HG02852 (cell line): ENCODE measurements around the gene PM20D1.
"Not testable (repeated sequence)": the region's sequence is repeated elsewhere in the genome, so short reads cannot be mapped to it uniquely, and the experiment has no call there.

ENCODE experiments used
- ATAC-seq: cut with Tn5 transposase; IDR thresholded peaks from one replicate; pipeline ENCODE4 v1.9.1; 2021; ENCODE audit warnings: mild to moderate bottlenecking, moderate library complexity; ENCODE audit not compliant: unreplicated experiment

Gene PM20D1

DNA sequence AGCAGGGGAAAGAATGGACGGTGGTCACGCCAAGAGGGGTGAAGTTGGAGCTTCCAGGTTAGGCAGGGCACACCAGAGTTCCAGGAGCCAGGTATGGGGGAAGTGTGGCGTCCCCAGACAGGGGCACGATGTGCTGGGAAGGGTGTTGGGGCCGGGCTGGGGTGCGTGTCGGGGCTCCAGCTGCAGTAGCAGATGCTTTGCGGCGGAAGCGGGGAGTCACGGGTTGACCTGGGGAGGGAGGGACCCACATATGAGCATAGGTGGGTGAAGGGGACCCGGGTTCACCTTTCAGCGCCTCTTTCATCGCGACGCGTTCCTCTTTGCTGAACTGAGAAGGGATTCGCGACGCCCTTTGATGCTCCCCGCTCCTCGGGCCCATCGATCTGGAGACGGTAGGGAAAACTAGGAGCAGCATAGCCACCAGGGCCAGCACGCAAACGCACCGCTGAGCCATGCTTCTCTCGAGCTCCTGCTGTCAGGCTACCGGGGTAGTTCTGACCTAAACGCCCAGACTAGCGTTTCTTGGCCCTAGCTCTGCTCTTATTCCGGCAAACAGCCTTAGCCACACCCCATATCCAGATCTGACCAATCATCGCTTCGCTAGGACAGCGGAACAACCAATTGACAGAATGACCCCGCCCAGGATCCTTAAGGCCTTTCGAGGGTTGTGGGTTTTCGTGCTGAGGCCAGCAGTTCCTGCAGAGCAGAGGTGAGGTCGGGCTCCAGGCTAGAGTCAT is at the start of gene PM20D1:
Gene PM20D1 (minus strand): TSS at position 514 of the 737 bp plus-strand sequence. CDS start 60 bp downstream, at position 454.
- ATAC-seq, result peak; percentile 99

GRCh38 chr1:205896351-205896750 is 46.4 kb upstream of the PM20D1 start:
- no peak for ATAC-seq

- ATAC-seq, result not testable (repeated sequence)
These were observed 44.2 kb upstream of the PM20D1 start for GRCh38 chr1:205894119-205894518.

DNA sequence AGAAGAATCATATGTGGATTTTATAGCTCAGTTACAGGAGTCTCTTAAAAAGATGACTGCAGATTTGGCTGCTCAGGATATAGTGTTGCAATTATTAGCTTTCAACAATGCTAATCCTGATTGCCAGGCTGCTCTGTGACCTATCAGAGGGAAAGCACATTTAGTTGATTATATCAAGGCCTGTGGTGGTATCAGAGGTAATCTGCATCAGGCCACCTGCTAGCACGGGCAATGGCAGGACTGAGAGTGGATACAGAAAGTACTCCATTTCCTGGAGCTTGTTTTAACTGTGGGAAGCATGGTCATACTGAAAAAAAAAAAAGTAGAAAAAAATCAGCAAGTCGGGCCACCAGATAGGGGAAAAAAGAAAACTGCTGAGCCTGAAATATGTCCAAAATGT is 42.2 kb upstream of the PM20D1 start:
- ATAC-seq, result not testable (repeated sequence)

DNA sequence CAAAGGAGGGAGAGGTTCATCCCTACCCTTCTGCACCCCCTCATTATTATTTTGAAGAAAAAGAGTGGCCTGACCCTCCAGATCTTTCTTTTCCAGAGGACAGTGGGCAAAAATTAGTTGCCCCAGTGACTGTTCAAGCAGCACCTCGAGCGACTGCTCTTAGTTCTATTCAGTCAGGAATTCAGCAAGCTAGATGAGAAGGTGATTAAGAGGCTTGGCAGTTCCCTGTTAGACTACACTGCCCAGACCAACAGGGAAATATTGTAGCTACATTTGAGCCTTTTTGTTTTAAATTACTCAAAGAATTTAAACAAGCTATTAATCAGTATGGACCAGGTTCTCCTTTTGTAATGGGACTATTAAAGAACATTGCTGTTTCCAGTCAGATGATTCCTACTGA is 41.5 kb upstream of the PM20D1 start:
- ATAC-seq, result not testable (repeated sequence)

DNA sequence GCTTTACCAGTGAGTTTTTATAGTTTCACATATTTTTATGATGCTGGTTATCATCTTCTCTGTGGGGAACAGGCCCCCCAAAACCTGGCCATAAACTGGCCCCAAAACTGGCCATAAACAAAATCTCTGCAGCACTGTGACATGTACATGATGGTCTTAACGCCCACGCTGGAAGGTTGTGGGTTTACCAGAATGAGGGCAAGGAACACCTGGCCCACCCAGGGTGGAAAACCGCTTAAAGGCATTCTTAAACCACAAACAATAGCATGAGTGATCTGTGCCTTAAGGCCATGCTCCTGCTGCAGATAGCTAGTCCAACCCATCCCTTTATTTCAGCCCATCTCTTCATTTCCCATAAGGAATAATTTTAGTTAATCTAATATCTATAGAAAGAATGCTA is 40.7 kb upstream of the PM20D1 start:
- not testable (repeated sequence) for ATAC-seq

- ATAC-seq, result not testable (repeated sequence)
These were observed 39.8 kb upstream of the PM20D1 start for GRCh38 chr1:205889706-205890105.

DNA sequence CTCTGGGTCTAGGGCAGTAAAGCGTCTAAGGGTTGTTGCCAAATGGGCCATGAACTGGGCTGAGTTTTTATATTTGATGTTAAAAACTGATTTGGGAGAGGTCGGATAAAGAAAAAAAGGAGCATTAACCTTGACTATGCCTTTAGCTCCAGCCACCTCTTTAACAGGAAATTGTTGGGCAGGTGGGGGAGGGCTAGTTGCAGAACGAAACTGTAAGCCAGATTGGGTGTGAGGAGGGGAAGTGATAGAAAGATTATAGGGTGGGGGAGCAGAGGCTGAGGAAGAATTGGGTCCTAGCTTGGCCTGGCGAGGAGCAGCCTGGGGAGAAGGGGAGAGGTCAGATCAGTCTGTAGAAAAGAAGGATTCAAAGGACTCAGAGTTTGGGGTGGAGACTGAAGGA is 39.1 kb upstream of the PM20D1 start:
- ATAC-seq, result not testable (repeated sequence)

GRCh38 chr1:205883792-205884191 is 33.9 kb upstream of the PM20D1 start:
- ATAC-seq, result no peak

GRCh38 chr1:205880923-205881322 is 31.0 kb upstream of the PM20D1 start:
- no peak for ATAC-seq

GRCh38 chr1:205879974-205880373 is 30.0 kb upstream of the PM20D1 start:
- ATAC-seq, result no peak

- no peak for ATAC-seq
These were observed 28.1 kb upstream of the PM20D1 start for GRCh38 chr1:205878026-205878425.

DNA sequence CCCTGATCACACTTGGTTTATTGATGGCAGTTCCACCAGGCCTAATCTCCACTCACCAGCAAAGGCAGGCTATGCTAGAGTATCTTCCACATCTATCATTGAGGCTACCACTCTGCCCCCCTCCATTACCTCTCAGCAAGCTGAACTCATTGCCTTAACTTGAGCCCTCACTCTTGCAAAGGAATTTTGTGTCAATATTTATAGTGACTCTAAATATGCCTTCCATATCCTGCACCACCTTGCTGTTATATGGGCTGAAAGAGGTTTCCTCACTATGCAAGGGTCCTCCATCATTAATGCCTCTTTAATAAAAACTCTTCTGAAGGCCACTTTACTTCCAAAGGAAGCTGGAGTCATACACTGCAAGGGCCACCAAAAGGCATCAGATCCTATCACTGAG is 23.2 kb upstream of the PM20D1 start:
- ATAC-seq, result not testable (repeated sequence)

GRCh38 chr1:205870236-205870635 is 20.3 kb upstream of the PM20D1 start:
- no peak for ATAC-seq

DNA sequence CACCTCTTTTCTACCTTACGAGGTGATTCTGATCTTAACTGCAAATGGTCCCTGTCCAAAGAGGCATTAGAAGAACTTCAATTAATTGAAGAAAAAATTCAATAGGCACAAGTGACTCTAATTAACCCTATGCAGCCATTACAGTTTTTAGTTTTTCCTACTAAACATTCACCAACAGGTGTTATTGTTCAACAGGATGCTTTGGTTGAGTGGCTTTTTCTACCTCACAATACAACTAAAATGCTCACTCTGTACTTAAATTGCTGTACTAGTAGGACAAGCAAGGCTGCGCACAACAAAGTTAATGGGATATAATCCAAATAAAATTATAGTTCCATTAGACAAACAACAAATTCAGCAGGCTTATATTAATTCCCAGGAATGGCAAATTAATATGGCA is 11.6 kb upstream of the PM20D1 start:
- no peak for ATAC-seq

DNA sequence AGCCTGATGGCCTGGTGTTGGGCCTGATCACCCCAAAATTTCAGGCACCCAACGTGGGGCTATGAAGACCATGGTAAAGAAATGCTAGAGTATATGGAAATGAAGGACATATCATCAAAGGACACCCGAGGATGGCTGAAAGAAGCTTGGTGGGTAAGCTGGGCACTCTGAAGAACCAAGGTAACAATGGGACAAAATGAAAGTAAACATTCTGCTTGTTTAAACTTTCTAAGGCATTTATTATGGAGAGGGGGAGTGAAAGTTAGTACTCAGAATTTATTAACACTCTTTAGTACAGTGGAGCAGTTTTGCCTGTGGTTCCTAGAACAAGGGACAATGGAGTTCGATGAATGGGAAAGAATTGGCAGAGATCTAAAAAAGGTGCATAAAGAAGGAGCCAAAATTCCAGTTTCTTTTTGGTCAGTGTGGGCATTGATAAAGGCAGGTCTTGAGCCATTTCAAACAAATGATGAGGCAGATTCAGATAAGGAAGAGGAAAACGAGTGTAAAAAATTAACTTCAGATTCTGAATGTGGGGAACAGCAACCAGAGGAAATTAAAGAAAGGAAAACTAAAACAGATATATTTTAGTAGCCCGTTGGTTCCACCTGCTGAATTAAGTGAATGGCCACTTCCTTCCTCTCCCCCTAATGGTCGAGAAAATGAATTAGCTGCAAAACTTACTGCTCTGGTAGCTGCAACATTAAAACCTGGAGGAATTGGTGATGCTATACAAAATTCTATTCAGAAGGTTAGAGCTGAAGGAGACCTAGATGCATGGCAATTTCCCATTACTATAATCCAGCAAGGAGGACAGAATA is 8.4 kb upstream of the PM20D1 start:
- ATAC-seq, result no peak

DNA sequence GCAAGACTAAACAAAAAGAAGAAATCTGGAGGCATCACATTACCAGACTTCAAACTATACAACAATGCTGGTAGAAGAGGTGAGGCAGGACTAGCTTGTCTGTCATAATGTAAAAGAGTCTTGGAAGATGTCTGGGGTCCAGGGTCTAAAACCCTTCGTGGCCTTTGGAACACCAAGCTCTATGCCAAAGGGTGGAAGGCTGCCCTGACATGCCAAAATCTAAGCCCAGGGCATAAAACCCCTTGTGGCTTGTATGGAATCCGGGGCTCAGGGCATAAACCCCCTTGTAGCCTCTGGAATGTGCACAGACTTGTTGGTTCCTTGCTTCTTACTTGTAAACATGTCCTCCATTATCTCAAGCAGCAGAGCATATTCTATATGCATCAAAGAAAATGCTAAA is 7.6 kb upstream of the PM20D1 start:
- not testable (repeated sequence) for ATAC-seq

- ATAC-seq, result no peak
These were observed 6.5 kb upstream of the PM20D1 start for GRCh38 chr1:205856433-205856832.

- ATAC-seq, result no peak
These were observed 3.0 kb upstream of the PM20D1 start for GRCh38 chr1:205852969-205853368.

GRCh38 chr1:205851993-205852392 is 2.1 kb upstream of the PM20D1 start:
- ATAC-seq, result no peak

- no peak for ATAC-seq
These were observed 6.7 kb downstream of the PM20D1 start for GRCh38 chr1:205843036-205843859.
